ENCODE results near the gene C5orf24. TPM values are rescaled to one million over a fixed set of nuclear protein-coding genes. Genes with fewer than 3 reads are reported as not detected.

Gene C5orf24
- total and polyA plus RNA-seq, 2 donors (not counting 1 experiment from before 2014, with no cell fraction given): 13.0 to 38.2 TPM

DNA sequence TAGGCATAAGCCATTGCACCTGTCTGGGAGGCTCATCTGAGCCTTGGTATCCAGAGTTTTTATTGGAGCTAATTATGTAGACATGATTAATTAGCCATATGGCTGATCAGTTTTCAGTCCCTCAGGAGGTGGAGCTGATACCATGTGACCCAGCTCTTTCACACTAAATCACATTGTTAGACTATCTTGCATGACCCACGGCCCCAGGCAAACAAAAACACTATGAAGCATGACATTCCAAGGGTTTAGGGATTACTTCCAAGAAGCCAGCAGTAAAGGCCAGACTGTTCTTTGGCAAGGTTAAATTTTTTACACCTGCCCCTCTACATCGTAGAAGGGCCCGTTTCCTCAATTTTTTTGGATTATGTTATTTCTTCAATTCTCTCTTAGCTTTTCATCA lies 5.0 kb upstream of the C5orf24 start:
- Mint-ChIP-seq H3K27ac (no peak overlapping the region), H3K4me3 (no peak overlapping the region), H3K9me3 (ENCODE audit: insufficient read depth) (no peaks in the 10 kb centered on the region), H3K4me1 (peaks cover 7% of the 10 kb centered on the region), H3K27me3 (no peaks in the 10 kb centered on the region)
- Histone ChIP-seq H3K4me2 (replicated peaks; ENCODE audit: low read depth, low read length, poor library complexity, severe bottlenecking) (no peak overlapping the region), H2AFZ (ENCODE audit: insufficient read depth, low read depth, low read length, poor library complexity, severe bottlenecking) (no peak overlapping the region), H3K36me3 (replicated peaks in 1 of 2; ENCODE audit: control extremely low read depth in 1 of 2, control insufficient read depth in 1 of 2, extremely low read depth in 1 of 2, insufficient read depth in 2 of 2, low read length in 1 of 2) (peaks cover 1 to 5% of the 10 kb centered on the region in 2 experiments), H3K4me1 (ENCODE audit: control insufficient read depth in 2 of 2, insufficient read depth in 2 of 2, low read length in 2 of 2) (peaks cover 5% of the 10 kb centered on the region in 2 donors), H3K9me3 (ENCODE audit: control extremely low read depth in 1 of 3, control insufficient read depth in 2 of 3, insufficient read depth in 1 of 3, low read length in 2 of 3) (no peaks in the 10 kb centered on the region), H3K27ac (ENCODE audit: low read length in 2 of 2) (no peak overlapping the region), H3K9ac (ENCODE audit: low read length) (no peak overlapping the region), H3K4me3 (ENCODE audit: control extremely low read depth in 1 of 5, extremely low read depth in 1 of 5, insufficient read depth in 1 of 5, low read depth in 2 of 5, low read length in 4 of 5) (no peak overlapping the region), H3K27me3 (replicated peaks in 1 of 4; ENCODE audit: control extremely low read depth in 1 of 4, control insufficient read depth in 3 of 4, insufficient read depth in 4 of 4, low read length in 3 of 4) (no peaks in the 10 kb centered on the region), H4K20me1 (ENCODE audit: control insufficient read depth, insufficient read depth, low read length, poor library complexity, severe bottlenecking) (no peaks in the 10 kb centered on the region), H3K79me2 (ENCODE audit: control insufficient read depth, insufficient read depth, low read length) (no peaks in the 10 kb centered on the region)
- no peak for DNase-seq
- ATAC-seq (ENCODE audit: low read depth): no peak
- 91% methylated on average over 1 of the region's 3 CpGs for WGBS (ENCODE audit: insufficient coverage)
- ChIA-PET CTCF (interaction anchor here (0.6 kb wide), 1 partner anchor 15 kb away, joined by 4 read pairs; no protein-coding TSS in a partner anchor), POLR2A (no interaction called here)
- TF ChIP-seq EZH2 (IDR thresholded peaks at IDR 0.05; ENCODE audit: borderline replicate concordance, insufficient read depth, low read depth, low read length, poor library complexity, severe bottlenecking): no peak
- TF ChIP-seq, protein P1, sequence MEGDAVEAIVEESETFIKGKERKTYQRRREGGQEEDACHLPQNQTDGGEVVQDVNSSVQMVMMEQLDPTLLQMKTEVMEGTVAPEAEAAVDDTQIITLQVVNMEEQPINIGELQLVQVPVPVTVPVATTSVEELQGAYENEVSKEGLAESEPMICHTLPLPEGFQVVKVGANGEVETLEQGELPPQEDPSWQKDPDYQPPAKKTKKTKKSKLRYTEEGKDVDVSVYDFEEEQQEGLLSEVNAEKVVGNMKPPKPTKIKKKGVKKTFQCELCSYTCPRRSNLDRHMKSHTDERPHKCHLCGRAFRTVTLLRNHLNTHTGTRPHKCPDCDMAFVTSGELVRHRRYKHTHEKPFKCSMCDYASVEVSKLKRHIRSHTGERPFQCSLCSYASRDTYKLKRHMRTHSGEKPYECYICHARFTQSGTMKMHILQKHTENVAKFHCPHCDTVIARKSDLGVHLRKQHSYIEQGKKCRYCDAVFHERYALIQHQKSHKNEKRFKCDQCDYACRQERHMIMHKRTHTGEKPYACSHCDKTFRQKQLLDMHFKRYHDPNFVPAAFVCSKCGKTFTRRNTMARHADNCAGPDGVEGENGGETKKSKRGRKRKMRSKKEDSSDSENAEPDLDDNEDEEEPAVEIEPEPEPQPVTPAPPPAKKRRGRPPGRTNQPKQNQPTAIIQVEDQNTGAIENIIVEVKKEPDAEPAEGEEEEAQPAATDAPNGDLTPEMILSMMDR (IDR thresholded peaks at IDR 0.05): no peak
- intact Hi-C loops (cut with micrococcal nuclease): loop anchor here (10.0 kb wide), 1 partner anchor 196 kb away; the partner anchor contains the start of gene SEC24A

DNA sequence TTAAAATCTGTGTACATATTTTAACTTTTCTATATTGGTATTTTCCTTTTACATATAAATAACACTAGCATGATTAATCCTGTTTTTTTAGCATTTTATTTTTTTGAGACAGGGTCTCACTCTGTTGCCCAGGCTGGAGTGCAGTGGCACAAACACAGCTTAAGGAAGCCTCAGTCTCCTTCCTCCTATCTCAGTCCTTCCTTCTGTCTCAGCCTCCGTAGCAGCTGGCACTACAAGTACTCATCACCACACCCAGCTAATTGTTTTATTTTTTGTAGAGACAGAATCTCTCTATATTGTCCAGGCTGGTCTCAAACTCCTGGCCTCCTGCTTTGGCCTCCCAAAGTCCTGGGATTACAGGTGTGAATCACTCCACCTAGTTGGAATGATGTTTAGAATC lies 1.5 kb upstream of the C5orf24 start:
- Histone ChIP-seq H3K9ac (ENCODE audit: low read length) (no peak overlapping the region), H3K4me2 (replicated peaks; ENCODE audit: low read depth, low read length, poor library complexity, severe bottlenecking) (no peak overlapping the region), H4K20me1 (ENCODE audit: control insufficient read depth, insufficient read depth, low read length, poor library complexity, severe bottlenecking) (no peaks in the 10 kb centered on the region), H2AFZ (ENCODE audit: insufficient read depth, low read depth, low read length, poor library complexity, severe bottlenecking) (no peak overlapping the region), H3K27me3 (replicated peaks in 1 of 4; ENCODE audit: control extremely low read depth in 1 of 4, control insufficient read depth in 3 of 4, insufficient read depth in 4 of 4, low read length in 3 of 4) (no peaks in the 10 kb centered on the region), H3K4me3 (ENCODE audit: control extremely low read depth in 1 of 5, extremely low read depth in 1 of 5, insufficient read depth in 1 of 5, low read depth in 2 of 5, low read length in 4 of 5) (no peak overlapping the region), H3K27ac (ENCODE audit: low read length in 2 of 2) (no peak overlapping the region), H3K4me1 (ENCODE audit: control insufficient read depth in 2 of 2, insufficient read depth in 2 of 2, low read length in 2 of 2) (peaks cover 17 to 21% of the 10 kb centered on the region in 2 donors), H3K79me2 (ENCODE audit: control insufficient read depth, insufficient read depth, low read length) (peaks cover 30% of the 10 kb centered on the region), H3K9me3 (ENCODE audit: control extremely low read depth in 1 of 3, control insufficient read depth in 2 of 3, insufficient read depth in 1 of 3, low read length in 2 of 3) (no peaks in the 10 kb centered on the region), H3K36me3 (replicated peaks in 1 of 2; ENCODE audit: control extremely low read depth in 1 of 2, control insufficient read depth in 1 of 2, extremely low read depth in 1 of 2, insufficient read depth in 2 of 2, low read length in 1 of 2) (peaks cover 0 to 6% of the 10 kb centered on the region in 2 experiments)
- TF ChIP-seq, protein P1 (IDR thresholded peaks at IDR 0.05): no peak
- TF ChIP-seq EZH2 (IDR thresholded peaks at IDR 0.05; ENCODE audit: borderline replicate concordance, insufficient read depth, low read depth, low read length, poor library complexity, severe bottlenecking): no peak
- Mint-ChIP-seq H3K4me1 (peaks cover 22% of the 10 kb centered on the region), H3K9me3 (ENCODE audit: insufficient read depth) (no peaks in the 10 kb centered on the region), H3K27me3 (no peaks in the 10 kb centered on the region), H3K4me3 (no peak overlapping the region), H3K27ac (no peak overlapping the region)
- CTCF ChIA-PET: interaction anchor here (3.8 kb wide), 1 partner anchor 60 kb away, joined by 36 read pairs; the partner anchor contains the start of gene PCBD2
- no peak for ATAC-seq (ENCODE audit: low read depth)
- intact Hi-C loops (cut with micrococcal nuclease): loop anchor here (10.0 kb wide), 1 partner anchor 199 kb away; the partner anchor contains the start of gene SEC24A
- WGBS (ENCODE audit: insufficient coverage): no CpG with 5 or more reads among the region's 1 CpG
- POLR2A ChIA-PET: interaction anchor here (2.1 kb wide), 1 partner anchor 29 kb away, joined by 11 read pairs; the partner anchor contains the start of gene TXNDC15
- no peak for DNase-seq
